C4-2B (cell line): ENCODE measurements around the gene ZNF506.

Experiments
- CTCF ChIP-seq: fragments of 450-650 bp; conservative IDR thresholded peaks from 2 replicates; pipeline ENCODE4 v1.5.1; 2017; ENCODE audit warnings: mild to moderate bottlenecking
- ZFX ChIP-seq: fragments of 450-650 bp; IDR thresholded peaks from 2 replicates; pipeline ENCODE4 v1.6.1; 2017

DNA sequence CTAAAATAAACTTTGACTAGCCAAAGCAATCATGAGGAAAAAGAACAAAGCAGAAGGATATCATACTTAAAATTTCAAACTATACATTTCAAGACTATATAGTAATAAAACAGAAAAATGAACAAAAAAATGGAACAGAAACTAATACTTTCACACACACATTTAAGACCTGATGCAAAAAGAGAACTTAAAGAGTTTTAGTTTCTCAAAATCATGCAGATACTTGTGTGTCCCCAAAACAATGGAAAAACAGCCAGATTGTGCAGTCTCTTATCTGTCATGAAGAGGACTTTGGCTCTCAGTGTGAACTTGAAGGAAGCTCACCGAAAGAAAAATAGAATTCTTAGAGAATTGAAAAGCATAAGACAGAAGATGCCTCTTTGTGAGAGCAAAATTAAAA, 16.1 kb downstream of the ZNF506 start:
- TF ChIP-seq CTCF, result no peak
- no peak for TF ChIP-seq ZFX
